CMK (cell line): ENCODE data around the gene IARS2.
"Not testable (repeated sequence)": the region's sequence is repeated elsewhere in the genome, so short reads cannot be mapped to it uniquely, and the experiment has no call there.

Experiments used
- DNase-seq: peaks from one replicate; pipeline ENCODE4 v3.0.0-alpha.2; 2010; ENCODE audit warnings: low read depth

The IARS2 gene

DNA sequence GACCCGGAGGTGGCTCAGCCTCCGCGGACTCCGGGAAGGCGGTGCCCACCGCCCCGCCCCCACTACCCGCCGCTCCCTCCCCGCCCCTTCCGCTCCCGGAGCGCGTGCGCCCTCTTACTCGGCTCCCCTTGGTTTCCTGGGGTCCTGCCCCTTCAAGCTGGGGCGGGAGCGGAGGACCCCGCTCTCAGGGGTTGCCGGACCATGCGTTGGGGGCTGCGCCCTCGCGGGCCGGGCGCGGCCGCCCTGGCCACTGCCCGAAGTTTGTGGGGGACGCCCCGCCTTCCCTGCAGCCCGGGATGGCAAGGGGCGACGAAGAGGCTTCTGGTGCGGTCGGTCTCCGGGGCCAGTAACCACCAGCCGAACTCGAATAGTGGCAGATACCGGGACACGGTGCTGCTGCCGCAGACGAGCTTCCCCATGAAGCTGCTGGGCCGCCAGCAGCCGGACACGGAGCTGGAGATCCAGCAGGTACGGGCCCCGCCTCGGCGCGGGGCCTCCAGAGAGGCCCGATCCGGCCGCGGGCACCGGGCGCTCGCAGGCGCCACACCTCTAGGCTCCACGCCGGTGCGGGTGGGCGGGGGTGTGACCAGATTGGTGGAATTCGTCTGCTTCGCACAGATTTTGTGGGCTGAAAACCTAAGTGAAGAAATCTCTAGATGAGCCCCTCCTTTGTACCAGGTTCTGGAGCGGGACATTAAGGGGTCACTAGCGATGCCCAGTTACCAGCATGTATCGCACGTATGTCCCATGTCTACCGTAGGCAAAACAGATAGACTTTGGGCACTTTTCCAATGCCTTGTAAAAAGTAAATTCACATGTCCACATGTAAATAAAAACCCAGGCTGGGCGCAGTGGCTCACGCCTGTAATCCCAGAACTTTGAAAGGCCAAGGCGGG, at the start of gene IARS2:
TSS of gene IARS2 (plus strand) at position 117 of the 896 bp plus-strand sequence. CDS start at position 202, 85 bp downstream.
- DNase-seq, result peak; percentile 72

- DNase-seq, result no peak
Measured at GRCh38 chr1:220044678-220045355, 49.1 kb upstream of the IARS2 start.

DNA sequence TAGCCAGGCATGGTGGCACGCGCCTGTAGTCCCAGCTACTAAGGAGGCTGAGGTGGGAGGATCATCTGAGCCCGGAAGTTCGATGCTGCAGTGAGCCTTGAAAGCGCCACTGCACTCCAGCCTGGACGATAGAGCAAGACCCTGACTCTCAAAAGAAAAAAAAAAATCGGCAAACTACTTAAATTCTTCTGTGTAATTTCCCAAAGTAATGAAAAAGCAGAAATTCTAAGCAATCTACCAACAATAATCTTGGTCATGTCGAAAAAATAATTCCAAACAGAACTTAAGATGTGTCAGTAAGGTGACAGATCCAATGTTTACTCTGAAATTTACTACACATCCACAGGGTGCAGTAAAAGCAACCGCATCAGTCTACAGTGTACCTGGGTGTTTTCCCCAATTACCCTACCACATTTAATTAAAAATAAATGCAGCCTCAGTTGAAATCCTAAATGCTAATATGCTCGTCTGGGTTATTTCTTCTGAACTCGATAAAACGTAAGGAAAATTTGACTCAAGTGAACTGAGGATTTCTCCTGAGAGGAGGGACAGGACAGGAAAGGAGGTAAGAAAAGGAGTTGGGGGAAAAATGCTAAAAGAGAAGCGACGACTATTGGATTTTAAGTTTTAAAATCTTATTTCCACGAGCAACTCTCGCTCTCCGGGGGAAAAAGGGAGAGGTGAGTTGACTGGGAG, 48.4 kb upstream of the IARS2 start:
- DNase-seq, result no peak

GRCh38 chr1:220046052-220046930, 47.6 kb upstream of the IARS2 start, which contains the start of gene EPRS1:
Gene EPRS1 (minus strand): TSS chr1:220046505. CDS start chr1:220046388, 117 bp downstream.
- DNase-seq, result peak; percentile 99

DNA sequence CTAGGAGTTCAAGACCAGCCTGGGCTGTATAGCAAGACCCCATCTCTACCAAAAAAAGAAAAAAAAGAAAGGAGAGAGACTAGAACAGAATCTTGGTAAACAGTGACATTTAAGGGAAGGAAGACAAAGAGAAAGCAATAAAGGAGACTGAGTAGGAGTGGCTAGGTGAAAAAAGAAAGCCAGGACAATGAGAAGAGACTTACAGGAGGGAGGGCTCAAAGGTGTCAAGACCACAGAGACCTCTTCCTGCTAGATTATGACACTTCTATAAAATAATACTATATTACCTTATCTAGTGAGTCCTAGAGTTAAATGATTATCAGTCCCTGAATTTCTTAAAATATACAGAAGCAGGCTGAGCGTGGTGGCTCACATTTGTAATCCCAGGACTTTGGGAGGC, 37.6 kb upstream of the IARS2 start:
- DNase-seq, result no peak

- no peak for DNase-seq
Measured at GRCh38 chr1:220060876-220061275, 33.1 kb upstream of the IARS2 start.

DNA sequence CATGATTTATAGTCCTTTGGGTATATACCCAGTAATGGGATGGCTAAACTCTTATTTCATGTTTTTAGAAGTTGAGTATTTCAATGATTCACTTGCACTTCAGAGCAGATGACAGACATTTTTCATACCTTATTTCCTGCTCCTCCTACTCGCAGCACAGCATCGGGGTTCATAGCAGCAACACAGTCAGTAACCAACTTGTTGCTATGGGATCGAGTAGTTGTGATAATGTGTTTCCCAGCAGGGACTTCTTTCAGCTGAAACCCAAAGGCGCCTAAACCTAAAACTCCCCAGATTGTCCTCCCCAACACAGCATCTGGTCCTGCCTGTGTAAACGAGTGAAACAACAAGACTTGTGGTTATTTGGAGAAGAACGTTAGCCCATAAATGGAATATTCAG, 31.3 kb upstream of the IARS2 start:
- no peak for DNase-seq

DNA sequence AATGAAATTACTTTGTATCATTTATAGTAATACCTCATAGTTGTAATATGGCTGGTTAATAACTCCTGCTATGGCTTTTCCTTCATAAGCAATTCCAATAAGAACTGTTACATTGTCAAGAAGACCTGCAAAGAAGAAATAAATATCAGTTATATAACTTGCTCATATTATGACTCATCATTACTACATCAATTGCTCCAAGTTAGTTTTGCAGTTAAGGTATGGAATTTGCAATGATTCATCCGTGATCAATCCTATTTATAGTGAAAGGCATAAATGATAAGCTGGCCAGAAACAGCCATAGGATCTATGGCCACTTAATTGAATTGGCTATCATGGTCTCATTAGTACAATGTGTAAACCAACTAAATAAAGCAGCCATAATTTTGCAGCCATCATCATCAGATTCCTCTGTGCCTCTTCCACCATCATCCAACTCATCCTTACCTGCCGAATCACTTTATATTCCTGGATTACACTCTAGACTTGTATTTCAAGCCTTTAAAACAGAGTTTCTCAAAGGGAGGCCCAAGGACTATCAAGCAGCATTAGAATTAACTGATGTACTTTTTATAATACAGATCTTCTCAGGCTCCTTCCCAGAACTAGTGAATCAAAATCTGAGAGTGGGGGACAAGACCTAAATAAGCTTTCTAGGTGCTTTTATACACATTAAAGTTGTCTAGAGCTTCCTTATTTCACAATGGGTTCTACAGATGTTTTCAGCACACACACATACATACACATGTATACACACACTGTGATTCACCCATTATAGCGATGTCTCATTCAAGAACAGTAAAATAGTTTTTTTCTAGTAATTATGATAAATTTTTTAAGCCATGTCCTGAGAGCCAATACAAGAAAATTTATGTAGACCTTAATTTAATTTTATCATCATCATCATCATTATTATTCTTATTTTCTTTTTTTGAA, 26.4 kb upstream of the IARS2 start:
- no peak for DNase-seq

GRCh38 chr1:220076861-220077762, 16.8 kb upstream of the IARS2 start:
- no peak for DNase-seq

DNA sequence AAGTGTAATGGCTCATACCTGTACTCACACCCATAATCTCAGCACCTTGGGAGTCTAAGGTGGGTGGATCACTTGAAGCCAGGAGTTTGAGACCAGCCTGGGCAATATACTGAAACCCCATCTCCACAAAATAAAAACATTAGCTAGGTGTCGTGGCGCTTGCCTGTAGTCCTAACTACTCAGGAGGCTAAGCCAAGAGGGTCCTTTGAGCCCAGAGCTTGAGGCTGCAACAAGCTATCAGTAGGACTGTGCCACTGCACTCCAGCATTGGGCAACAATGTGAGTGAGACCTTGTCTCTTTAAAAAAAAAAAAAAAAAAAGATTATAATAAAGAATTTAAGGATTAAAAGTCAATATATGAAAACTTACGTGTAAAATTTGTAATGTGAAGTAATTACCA, 16.0 kb upstream of the IARS2 start:
- no peak for DNase-seq

DNA sequence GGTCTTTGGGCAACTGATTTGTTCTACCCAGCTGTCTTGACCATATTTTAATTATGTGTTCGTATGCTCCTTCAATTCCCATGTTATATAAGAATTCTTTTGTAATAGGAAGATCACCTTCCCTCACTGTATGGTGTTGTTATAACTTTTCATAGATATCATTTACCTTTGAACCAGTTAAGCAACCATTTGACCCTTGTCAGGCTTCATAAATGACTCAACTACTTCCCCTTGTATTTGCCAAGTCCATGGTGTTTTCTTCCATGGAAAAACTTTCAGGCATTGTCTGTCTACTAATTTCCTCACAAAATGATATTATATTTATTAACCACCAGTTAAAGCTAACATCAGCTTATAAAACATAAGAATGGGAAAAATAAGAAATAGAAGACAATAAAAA, 9.5 kb upstream of the IARS2 start:
- DNase-seq, result no peak

GRCh38 chr1:220086261-220086686, 7.7 kb upstream of the IARS2 start:
- not testable (repeated sequence) for DNase-seq

DNA sequence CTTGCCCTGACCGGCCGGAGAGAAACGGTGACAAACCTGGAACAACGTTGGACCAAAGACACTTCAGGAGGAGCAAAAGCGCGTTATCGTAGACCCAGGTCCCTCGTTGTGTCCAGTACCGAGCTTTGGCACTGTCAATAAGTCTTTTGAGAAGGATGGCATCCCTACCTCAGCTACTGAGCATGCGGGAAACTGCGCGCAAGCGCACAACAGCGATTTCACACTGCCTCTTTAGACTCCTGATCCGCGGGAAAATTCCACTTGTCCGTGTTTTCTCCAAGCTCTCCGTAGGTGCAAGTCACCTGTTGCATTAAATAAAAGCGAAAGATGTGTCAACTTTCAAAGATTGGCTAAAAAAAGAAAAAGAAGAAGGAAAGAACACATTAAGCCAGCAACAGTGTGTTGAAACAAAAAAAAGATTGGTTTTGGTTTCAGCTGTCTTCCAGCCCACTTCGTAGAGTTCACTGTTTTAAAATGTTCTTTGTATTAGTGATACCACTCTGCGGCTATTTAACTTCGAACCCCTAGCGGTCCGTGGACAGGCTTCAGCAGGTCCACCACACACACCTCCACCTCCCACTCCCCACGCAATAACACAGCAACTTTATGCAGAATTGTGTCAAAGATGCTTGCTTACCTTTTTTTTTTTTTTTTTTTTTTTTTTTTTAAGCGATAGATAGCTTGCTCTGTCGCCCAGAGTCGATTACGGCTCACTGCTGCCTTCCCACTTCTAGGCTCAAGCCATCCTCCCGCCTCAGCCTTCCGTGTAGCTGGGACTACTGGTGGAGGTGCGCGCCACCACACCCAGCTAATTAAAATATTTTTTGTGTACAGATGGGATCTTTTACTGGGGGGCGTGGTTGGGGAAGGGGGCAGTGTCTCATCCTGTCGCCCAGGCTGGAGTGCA, 4.0 kb upstream of the IARS2 start, which contains the start of gene BPNT1:
TSS of gene BPNT1 (minus strand) at position 139 of the 907 bp plus-strand sequence. CDS start 9,942 bp downstream, outside the sequence.
- DNase-seq, result peak; percentile 95

GRCh38 chr1:220092694-220093093, 1.2 kb upstream of the IARS2 start:
- DNase-seq, result no peak

GRCh38 chr1:220093361-220094015, 444 bp upstream of the IARS2 start:
- no peak for DNase-seq

GRCh38 chr1:220099826-220100225, 5.9 kb downstream of the IARS2 start:
- DNase-seq, result no peak

- not testable (repeated sequence) for DNase-seq
Measured at GRCh38 chr1:220110473-220110872, 16.5 kb downstream of the IARS2 start.
